Osteocyte (in vitro differentiated cells): ENCODE measurements around the gene SCRN3. TPM values are rescaled to one million over a fixed set of nuclear protein-coding genes. Genes with fewer than 3 reads are reported as not detected.
"Not testable (repeated sequence)": the region's sequence is repeated elsewhere in the genome, so short reads cannot be mapped to it uniquely, and the experiment has no call there.

ENCODE experiments used
- DNase-seq: peaks from one replicate; pipeline ENCODE4 v3.0.0; 2021; ENCODE audit warnings: mixed read lengths; ENCODE audit not compliant: unreplicated experiment; ENCODE audit errors: extremely low spot score
- H3K27ac Mint-ChIP-seq: one replicate; pipeline ENCODE4 v1.8.0; 2021; ENCODE audit warnings: mild to moderate bottlenecking, mixed read lengths; ENCODE audit not compliant: unreplicated experiment
- H3K27me3 Mint-ChIP-seq: one replicate; pipeline ENCODE4 v1.8.0; 2021; ENCODE audit warnings: mixed read lengths; ENCODE audit not compliant: unreplicated experiment
- H3K36me3 Mint-ChIP-seq: one replicate; pipeline ENCODE4 v1.8.0; 2021; ENCODE audit warnings: mixed read lengths; ENCODE audit not compliant: unreplicated experiment
- H3K4me1 Mint-ChIP-seq: one replicate; pipeline ENCODE4 v1.8.0; 2021; ENCODE audit warnings: mixed read lengths; ENCODE audit not compliant: unreplicated experiment
- H3K4me3 Mint-ChIP-seq: one replicate; pipeline ENCODE4 v1.8.0; 2021; ENCODE audit warnings: mild to moderate bottlenecking, moderate library complexity, mixed read lengths; ENCODE audit not compliant: unreplicated experiment
- H3K9me3 Mint-ChIP-seq: one replicate; pipeline ENCODE4 v1.8.0; 2021; ENCODE audit warnings: mixed read lengths; ENCODE audit not compliant: unreplicated experiment
- total RNA-seq: library from RNA; stranded (reverse); gene quantifications from 2 replicates; pipeline ENCODE4 v1.2.1, GENCODE V29; 2021
- TF ChIP-seq, protein P1 (sequence below): fragments of 200-600 bp; sonication (generic); IDR thresholded peaks from 2 replicates; pipeline ENCODE4 v1.5.0; 2021; ENCODE audit warnings: antibody characterized with exemption, mild to moderate bottlenecking, moderate library complexity

The SCRN3 gene
- total RNA-seq, 1 donor from 2014 or later = 35.1 TPM

DNA sequence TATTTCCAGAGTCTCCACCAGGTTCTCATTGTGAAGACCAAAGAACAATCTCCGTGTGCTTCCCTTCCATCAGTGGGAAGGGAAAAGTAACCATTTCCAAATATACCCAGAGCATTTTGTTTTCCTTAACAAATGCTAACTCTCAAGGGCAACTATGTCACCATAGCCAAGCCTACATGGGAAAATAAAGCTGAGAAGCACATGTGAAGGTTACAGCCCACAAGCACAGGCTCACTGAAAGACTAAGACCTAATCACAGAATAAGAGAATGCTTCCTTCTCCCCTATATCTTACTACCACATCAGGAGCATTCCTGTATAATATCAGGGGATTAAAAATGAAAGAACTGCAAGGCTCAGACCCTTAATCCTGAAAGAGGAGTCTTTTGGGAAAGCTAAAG lies 32.6 kb upstream of the SCRN3 start:
- H3K36me3 Mint-ChIP-seq = peaks cover 58% of the 10 kb centered on the region
- H3K27me3 Mint-ChIP-seq = no peaks in the 10 kb centered on the region
- H3K9me3 Mint-ChIP-seq = peaks cover 9% of the 10 kb centered on the region
- H3K27ac Mint-ChIP-seq = no peak overlapping the region
- H3K4me3 Mint-ChIP-seq = no peak overlapping the region
- no peak for DNase-seq
- H3K4me1 Mint-ChIP-seq = peaks cover 8% of the 10 kb centered on the region
- TF ChIP-seq, protein P1, sequence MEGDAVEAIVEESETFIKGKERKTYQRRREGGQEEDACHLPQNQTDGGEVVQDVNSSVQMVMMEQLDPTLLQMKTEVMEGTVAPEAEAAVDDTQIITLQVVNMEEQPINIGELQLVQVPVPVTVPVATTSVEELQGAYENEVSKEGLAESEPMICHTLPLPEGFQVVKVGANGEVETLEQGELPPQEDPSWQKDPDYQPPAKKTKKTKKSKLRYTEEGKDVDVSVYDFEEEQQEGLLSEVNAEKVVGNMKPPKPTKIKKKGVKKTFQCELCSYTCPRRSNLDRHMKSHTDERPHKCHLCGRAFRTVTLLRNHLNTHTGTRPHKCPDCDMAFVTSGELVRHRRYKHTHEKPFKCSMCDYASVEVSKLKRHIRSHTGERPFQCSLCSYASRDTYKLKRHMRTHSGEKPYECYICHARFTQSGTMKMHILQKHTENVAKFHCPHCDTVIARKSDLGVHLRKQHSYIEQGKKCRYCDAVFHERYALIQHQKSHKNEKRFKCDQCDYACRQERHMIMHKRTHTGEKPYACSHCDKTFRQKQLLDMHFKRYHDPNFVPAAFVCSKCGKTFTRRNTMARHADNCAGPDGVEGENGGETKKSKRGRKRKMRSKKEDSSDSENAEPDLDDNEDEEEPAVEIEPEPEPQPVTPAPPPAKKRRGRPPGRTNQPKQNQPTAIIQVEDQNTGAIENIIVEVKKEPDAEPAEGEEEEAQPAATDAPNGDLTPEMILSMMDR = no peak

DNA sequence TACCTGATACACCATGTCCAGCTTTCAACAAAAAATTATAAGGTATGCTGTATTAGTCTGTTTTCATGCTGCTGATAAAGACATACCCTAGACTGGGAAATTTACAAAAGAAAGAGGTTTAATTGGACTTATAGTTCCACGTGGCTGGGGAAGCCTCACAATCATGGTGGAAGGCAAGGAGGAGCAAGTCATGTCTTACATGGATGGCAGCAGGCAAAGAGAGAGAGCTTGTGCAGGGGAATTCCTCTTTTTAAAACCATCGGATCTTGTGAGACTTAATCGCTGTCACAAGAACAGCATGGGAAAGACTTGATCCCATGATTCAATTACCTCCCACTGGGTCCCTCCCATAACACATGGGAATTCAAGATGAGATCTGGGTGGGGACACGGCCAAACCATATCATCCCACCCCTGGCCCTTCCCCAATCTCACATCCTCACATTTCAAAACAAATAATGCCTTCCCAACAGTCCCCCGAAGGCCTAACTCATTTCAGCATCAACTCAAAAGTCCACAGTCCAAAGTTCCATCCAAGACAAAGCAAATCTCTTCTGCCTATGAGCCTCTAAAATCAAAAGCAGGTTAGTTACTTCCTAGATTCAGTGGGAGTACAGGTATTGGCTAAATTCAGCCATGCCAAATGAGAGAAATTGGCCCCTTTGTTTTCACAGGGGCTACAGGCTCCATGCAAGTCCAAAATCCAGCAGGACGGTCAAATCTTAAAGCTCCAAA lies 31.9 kb upstream of the SCRN3 start:
- H3K27me3 Mint-ChIP-seq, DNase-seq, H3K27ac Mint-ChIP-seq, H3K4me1 Mint-ChIP-seq, H3K9me3 Mint-ChIP-seq, H3K4me3 Mint-ChIP-seq: not testable (repeated sequence)
- peaks cover 62% of the 10 kb centered on the region for H3K36me3 Mint-ChIP-seq

DNA sequence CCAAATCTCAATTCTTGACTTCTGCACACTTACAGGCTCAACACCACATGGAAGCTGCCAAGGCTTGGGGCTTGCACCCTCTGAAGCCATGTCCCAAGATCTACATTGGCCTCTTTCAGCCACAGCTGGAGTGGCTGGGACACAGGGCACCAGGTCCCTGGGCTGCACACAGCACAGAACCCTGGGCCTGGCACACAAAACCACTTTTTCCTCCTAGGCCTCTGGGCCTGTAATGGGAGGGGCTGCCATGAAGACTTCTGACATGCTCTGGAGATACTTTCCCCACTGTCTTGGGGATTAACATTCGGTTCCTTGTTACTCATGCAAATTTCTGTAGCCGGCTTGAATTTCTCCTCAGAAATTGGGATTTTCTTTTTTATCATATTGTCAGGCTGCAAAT lies 30.9 kb upstream of the SCRN3 start:
- TF ChIP-seq, protein P1 = no peak
- Mint-ChIP-seq H3K36me3 (peaks cover 64% of the 10 kb centered on the region), H3K27me3 (no peaks in the 10 kb centered on the region), H3K4me1 (peaks cover 8% of the 10 kb centered on the region), H3K4me3 (no peak overlapping the region), H3K27ac (no peak overlapping the region), H3K9me3 (peaks cover 9% of the 10 kb centered on the region)
- no peak for DNase-seq

DNA sequence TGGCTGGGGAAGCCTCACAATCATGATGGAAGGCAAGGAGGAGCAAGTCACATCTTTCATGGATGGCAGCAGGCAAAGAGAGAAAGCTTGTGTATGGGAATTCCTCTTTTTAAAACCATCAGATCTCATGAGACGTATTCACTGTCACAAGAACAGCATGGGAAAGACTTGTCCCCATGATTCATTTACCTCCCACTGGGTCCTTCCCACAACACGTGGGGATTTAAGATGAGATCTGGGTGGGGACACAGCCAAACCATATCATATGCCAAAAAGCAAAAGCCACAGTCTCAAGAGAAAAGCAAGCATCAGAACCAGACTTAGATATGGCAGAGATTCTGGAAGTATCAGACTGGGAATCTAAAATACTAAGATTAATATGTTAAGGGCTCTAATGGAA lies 30.0 kb upstream of the SCRN3 start:
- no peak for DNase-seq
- H3K27me3 Mint-ChIP-seq = no peaks in the 10 kb centered on the region
- TF ChIP-seq, protein P1 = no peak
- H3K4me3 Mint-ChIP-seq = no peak overlapping the region
- peaks cover 9% of the 10 kb centered on the region for H3K9me3 Mint-ChIP-seq
- H3K4me1 Mint-ChIP-seq = peaks cover 8% of the 10 kb centered on the region
- H3K36me3 Mint-ChIP-seq = peaks cover 66% of the 10 kb centered on the region
- no peak overlapping the region for H3K27ac Mint-ChIP-seq

DNA sequence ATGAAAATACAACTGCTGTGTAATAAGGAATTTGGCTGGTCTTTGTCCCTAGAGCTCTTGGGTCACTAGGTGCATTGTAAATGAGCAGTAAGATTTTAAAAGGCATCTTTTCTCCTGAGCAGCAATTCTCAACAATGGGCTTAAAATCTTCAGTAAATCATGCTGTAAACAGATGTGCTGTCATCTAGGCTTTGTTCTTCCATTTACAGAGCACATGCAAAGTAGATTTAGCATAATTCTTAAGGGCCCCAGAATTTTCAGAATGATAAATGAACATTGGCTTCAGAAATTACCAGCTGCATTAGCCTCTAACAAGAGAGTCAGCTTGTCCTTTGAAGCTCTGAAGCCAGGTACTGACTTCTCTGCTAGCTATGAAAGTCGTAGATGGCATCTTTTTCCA lies 26.8 kb upstream of the SCRN3 start:
- Mint-ChIP-seq H3K4me1 (peaks cover 8% of the 10 kb centered on the region), H3K9me3 (peaks cover 9% of the 10 kb centered on the region), H3K36me3 (peaks cover 65% of the 10 kb centered on the region), H3K27me3 (no peaks in the 10 kb centered on the region), H3K27ac (no peak overlapping the region), H3K4me3 (no peak overlapping the region)
- DNase-seq = no peak
- TF ChIP-seq, protein P1 = no peak
